Measurements from ENCODE around the gene QRICH2. TPM values are rescaled to one million over a fixed set of nuclear protein-coding genes. Genes with fewer than 3 reads are reported as not detected.

QRICH2 gene
- total RNA-seq, 2 donors from 2014 or later = 0.46 to 1.8 TPM

GRCh38 chr17:76296889-76297288 is 11.2 kb downstream of the QRICH2 start:
- no peaks in the 10 kb centered on the region for H3K9me3 Mint-ChIP-seq
- peak overlapping the region in 1 of 2 donors; percentile 26 for H3K27ac Mint-ChIP-seq
- H3K36me3 Mint-ChIP-seq = no peaks in the 10 kb centered on the region
- DNase-seq (ENCODE audit: low spot score in 2 of 2) (no peak), ATAC-seq (no peak)

DNA sequence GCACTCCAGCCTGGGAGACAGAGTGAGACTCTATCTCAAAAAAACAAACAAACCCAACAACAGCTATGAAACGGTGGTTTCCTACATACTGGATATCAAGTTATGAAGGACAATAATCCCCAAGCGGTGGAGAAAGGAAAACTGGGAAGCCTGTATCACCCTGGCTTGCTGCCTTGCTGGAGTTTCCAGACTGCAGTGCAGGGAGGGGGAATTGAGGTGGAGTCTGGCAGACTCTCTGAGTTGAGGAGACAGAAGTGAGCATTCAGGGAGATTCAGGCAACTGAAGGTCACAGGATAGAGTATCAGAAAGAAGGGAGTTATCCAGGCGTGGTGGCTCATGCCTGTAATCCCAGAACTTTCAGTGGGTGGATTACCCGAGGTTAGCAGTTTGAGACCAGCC is 11.9 kb downstream of the QRICH2 start:
- no peak overlapping the region for H3K27ac Mint-ChIP-seq
- no peak for DNase-seq (ENCODE audit: low spot score in 2 of 2)
- H3K36me3 Mint-ChIP-seq = no peaks in the 10 kb centered on the region
- H3K9me3 Mint-ChIP-seq = no peaks in the 10 kb centered on the region
- no peak for ATAC-seq

DNA sequence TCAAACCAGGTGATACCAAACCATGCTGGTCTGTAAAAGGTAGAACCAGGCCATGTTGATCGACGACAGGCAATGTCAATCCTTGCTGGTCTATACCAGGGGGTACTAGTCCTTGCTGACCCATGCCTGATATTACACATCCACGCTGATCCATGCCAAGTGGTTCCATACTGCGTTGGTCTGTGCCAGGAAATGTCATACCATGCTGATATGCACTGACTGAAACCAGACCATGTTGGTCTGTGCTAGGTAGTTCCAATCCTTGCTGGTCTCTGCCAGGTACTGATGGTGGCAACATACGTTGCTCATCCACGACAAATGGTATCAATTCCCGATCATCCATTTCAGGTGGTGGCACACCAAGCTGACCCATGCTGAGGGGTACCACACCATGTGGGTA is 15.0 kb downstream of the QRICH2 start:
- H3K9me3 Mint-ChIP-seq = no peaks in the 10 kb centered on the region
- H3K27ac Mint-ChIP-seq = no peak overlapping the region
- H3K36me3 Mint-ChIP-seq = no peaks in the 10 kb centered on the region
- DNase-seq (ENCODE audit: low spot score in 2 of 2) (no peak), ATAC-seq (no peak)

DNA sequence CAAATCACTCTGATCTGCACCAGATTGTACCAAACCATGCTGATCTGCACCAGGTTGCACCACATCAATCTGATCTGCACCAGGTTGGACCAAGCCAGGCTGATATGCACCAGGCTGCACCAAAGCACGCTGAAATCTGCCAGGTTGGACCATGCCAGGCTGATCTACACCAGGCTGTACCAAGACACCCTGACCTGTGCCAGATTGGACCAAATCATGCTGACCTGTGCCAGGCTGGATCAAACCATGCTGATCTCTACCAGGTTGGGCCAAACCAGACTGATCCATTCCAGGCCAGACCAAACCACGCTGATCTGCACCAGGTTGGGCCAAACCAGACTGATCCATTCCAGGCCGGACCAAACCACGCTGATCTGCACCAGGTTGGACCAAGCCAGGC is 15.5 kb downstream of the QRICH2 start:
- Mint-ChIP-seq H3K9me3 (no peaks in the 10 kb centered on the region), H3K36me3 (no peaks in the 10 kb centered on the region), H3K27ac (no peak overlapping the region)
- DNase-seq (ENCODE audit: low spot score in 2 of 2) (no peak), ATAC-seq (no peak)

- ATAC-seq (no peak), DNase-seq (ENCODE audit: low spot score in 2 of 2) (no peak)
- no peak overlapping the region for H3K27ac Mint-ChIP-seq
- H3K9me3 Mint-ChIP-seq = no peaks in the 10 kb centered on the region
- no peaks in the 10 kb centered on the region for H3K36me3 Mint-ChIP-seq
Measured at GRCh38 chr17:76281573-76282371, 26.3 kb downstream of the QRICH2 start.

- Mint-ChIP-seq H3K27ac (peak overlapping the region in 1 of 2 donors; percentile 66), H3K36me3 (no peaks in the 10 kb centered on the region), H3K9me3 (no peaks in the 10 kb centered on the region)
- DNase-seq (ENCODE audit: low spot score in 2 of 2) (no peak), ATAC-seq (no peak)
Measured at GRCh38 chr17:76280650-76281049, 27.4 kb downstream of the QRICH2 start.

GRCh38 chr17:76279742-76280287 is 28.3 kb downstream of the QRICH2 start:
- Mint-ChIP-seq H3K36me3 (no peaks in the 10 kb centered on the region), H3K9me3 (no peaks in the 10 kb centered on the region), H3K27ac (peak overlapping the region in 1 of 2 donors; percentile 66)
- no peak for ATAC-seq
- no peak for DNase-seq (ENCODE audit: low spot score in 2 of 2)

DNA sequence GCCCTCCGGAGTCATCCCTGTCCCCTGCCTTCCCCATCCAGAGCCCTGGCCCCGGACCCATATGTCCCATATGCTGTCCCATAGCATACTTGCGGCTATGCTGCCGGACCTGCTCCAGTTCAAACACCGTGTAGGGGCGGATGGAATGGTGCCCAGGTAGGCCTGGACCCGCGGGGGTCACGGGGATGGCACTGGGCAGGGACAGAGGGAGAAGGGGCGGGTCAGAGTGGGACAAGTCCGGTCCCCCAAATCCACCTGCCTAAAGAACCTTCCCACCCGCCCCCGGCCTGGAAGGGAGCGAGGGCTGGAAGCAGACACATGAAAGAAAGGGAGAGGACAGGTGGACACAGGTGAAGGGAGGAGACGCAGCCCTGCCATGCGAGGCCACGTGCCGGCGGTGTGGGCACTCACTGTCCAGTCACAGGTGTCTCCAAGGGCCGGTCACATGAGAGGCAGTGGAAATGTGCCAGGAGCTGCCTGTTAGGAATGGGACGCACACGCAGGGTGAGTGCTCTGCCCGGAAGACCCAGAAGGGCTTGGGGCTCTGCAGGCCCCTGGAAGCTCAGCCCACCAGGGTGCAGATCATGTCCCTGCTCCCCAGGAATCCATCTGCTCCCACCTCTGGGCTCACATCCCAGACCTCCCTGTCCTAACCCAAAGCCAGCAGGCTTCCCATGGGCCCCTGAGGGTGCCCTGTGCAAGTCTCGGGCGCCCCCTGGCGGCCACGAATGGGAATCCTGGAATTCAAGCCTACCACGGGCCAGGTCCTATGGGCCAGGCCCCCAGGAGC is 28.9 kb downstream of the QRICH2 start:
- ATAC-seq = peak; percentile 71 to 83
- Mint-ChIP-seq H3K9me3 (no peaks in the 10 kb centered on the region), H3K36me3 (no peaks in the 10 kb centered on the region), H3K27ac (peak overlapping the region in 1 of 2 donors; percentile 66)
- peak; percentile 88 to 91 for DNase-seq (ENCODE audit: low spot score in 2 of 2)

DNA sequence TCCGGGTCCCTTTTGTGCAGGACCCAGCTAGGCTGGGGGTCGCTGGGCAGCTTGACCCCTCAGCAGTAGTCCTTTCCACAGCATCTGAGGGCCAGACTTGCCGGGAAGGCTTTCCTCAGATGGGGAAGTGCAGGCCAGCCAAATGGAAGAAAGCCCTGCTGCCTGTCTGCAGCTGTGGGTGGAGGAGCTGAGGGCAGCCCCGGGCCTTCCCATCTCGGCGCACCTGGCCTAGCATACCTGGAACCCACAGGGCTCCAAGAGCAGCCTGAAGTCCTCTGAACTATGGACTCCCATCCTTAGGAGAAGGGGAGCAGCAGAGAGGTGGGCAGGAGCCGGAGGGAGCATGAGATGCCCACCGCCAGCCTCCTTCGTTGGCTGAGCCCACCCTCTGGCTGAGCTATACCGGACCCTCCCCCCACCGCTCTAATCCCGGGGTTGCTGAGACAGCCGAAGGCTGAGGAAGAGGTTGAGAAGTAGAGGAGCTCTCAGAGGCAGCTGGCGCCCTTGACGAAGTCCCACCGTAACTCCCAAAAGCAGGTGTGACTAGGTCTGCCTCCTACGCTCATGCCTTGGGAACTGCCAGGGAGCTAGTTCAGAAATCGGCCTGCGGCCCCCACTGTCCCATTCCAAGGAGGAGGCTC is 29.7 kb downstream of the QRICH2 start:
- H3K9me3 Mint-ChIP-seq = no peaks in the 10 kb centered on the region
- DNase-seq (ENCODE audit: low spot score in 2 of 2) = no peak
- H3K36me3 Mint-ChIP-seq = no peaks in the 10 kb centered on the region
- ATAC-seq = no peak
- H3K27ac Mint-ChIP-seq = no peak overlapping the region

GRCh38 chr17:76277300-76278267 is 30.5 kb downstream of the QRICH2 start:
- Mint-ChIP-seq H3K9me3 (no peaks in the 10 kb centered on the region), H3K36me3 (no peaks in the 10 kb centered on the region), H3K27ac (peak overlapping the region; percentile 2 to 96)
- peak in 1 of 2 donors; percentile 3 for ATAC-seq
- no peak for DNase-seq (ENCODE audit: low spot score in 2 of 2)

DNA sequence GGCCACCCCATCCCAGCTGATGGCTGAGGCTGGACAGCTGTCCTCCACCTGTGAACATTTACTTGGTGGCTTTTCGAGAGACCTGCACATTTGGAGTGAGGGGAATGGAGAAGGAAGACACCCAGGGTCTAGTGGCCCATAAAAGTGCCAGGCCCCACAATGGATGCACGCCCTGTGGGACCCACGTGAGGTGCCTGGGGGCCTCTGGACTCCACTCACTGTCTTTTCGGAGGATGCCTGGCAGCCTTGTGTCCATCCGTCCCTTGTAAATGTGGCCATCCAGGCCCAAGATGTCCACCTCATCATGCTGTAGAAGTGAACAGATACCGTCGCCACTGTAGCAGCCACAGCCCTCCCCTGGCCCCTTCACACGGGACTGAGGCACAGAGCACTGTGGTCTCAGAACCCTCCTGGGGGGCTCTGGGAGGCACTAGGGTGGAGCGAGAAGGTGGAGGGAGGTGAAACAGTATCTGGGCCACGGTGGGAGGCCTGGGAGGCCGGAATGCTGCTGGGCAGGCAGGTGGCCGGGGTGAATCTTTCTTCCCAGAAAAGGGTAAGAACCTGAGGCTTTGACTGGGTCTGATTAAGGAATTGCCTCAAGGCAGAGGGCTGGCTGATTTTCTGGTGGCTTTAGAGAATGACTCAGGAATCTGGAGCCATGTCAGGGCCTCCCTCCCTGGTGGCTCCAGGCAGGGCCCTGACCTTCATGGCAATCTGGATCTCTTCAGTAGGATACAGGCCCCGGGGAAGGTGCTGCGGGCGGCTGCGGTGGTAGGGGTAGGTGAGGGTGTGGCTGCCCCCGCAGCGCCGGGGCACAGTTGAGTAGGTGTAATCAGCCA is 31.4 kb downstream of the QRICH2 start:
- Mint-ChIP-seq H3K27ac (peak overlapping the region; percentile 68 to 96), H3K36me3 (peaks cover 0 to under 1% of the 10 kb centered on the region in 2 donors), H3K9me3 (no peaks in the 10 kb centered on the region)
- ATAC-seq (no peak), DNase-seq (ENCODE audit: low spot score in 2 of 2) (no peak)

DNA sequence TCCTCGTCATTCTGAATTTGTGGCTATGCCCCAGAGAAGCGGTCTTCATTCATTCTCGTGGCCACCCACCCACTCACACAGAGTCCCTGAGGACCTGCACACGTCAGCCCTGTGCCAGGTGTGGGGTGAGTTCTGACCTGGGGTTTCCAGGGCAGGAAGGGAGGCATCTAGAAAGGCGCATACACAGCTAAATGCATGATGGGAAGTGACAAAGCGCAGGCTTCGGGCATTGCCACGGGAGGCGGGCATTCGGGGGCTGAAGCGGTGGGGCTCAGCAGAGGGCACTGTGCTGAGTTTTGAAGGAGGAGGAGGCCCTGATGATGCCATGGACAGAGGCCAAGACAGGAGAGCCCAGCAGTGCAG is 32.0 kb downstream of the QRICH2 start:
- Mint-ChIP-seq H3K9me3 (no peaks in the 10 kb centered on the region), H3K36me3 (peaks cover 0 to 7% of the 10 kb centered on the region in 2 donors), H3K27ac (peak overlapping the region; percentile 68 to 96)
- ATAC-seq (no peak), DNase-seq (ENCODE audit: low spot score in 2 of 2) (no peak)

DNA sequence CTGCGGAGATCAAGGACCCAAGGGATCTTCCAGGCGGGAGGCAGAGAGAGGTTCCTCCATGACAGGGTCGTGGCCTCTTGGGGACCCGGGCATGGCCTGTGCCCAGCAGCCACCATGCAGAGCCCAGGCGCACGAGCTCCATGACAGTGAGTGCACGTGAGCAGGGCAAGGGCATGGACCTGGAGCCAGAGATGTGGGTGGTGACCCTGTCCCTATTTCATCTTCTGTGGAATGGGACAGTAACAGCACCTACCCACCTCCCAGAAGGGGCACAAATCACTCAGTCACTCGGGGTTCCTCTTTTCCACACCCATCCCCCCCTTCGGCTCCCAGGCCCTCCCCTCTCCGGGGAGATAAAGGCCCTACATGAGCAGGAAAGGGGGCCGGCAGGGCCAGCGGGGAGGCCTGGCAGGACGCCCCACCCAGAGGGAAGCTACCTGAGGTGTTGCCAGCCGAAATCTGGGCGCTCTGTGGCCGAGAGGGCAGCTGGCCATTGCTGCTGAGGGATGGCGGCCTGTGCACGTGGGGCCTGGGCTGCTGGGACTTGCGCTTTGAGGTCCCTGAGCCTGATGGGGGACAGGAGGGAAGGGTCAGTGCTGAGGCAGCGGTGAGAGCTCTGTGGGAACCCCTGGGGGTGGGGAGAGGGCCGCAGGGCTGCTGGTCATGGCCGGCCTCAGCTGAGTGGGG is 32.6 kb downstream of the QRICH2 start:
- no peaks in the 10 kb centered on the region for H3K9me3 Mint-ChIP-seq
- peak overlapping the region; percentile 36 to 96 for H3K27ac Mint-ChIP-seq
- DNase-seq (ENCODE audit: low spot score in 2 of 2) (no peak), ATAC-seq (no peak)
- H3K36me3 Mint-ChIP-seq = peaks cover 0 to 10% of the 10 kb centered on the region in 2 donors

- ATAC-seq = no peak
- DNase-seq (ENCODE audit: low spot score in 2 of 2) = no peak
- peaks cover 0 to 18% of the 10 kb centered on the region in 2 donors for H3K36me3 Mint-ChIP-seq
- H3K27ac Mint-ChIP-seq = peak overlapping the region; percentile 91 to 96
- no peaks in the 10 kb centered on the region for H3K9me3 Mint-ChIP-seq
Measured at GRCh38 chr17:76274112-76274956, 33.7 kb downstream of the QRICH2 start.

All from activated naive CD4-positive, alpha-beta T cell treated with anti-CD3 and anti-CD28 coated beads, Interleukin-2, amount 50 U/mL, for 72 hours (primary cell).